Fibroblast of skin of right quadriceps (primary cell): Measurements from ENCODE around the gene NMNAT3.

ENCODE experiments used
- DNase-seq: peaks from one replicate; pipeline ENCODE4 v3.0.0-alpha.2; 2013

Gene NMNAT3

DNA sequence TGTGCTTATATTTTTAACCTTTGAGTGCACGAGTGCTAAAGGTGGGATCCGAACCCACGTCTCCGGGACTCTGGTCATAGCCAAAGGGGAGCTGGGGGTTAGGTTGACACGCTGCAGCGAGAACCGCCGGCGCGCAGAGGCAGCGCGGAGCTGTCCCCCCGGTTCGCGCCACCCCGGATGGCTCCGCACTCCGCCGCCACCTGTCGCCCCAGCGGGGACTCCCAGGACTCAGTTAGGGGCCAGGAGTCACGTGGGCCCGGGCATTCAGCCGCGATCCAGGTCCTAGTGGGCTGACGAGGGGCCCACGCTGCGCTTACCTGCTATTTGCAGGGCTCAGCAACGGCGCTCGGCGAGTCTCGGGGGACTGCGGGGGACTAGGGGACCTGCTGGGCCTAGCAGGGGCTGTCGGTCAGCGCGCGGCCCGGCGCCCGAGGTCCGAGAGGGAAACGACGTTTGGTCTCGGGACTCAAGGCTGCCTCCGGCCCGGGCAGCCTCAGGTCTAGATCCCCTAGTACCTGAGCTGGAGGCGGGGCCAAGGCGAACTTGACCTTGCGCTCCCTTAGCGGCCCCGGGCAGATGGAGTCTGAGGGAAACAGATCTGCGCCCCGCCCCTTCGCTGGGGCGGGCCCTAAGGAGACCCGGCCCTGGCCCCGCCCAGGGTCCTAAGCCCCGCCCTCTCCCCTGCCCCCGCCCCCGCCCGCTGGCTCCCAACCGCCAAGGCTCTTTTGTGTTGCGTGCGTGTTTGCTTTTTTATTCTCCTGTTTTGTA lies at the start of gene NMNAT3:
Gene NMNAT3 (minus strand): TSS at position 585 of the 768 bp plus-strand sequence. CDS start 50,248 bp downstream, outside the sequence.
- peak; percentile 47 for DNase-seq

DNA sequence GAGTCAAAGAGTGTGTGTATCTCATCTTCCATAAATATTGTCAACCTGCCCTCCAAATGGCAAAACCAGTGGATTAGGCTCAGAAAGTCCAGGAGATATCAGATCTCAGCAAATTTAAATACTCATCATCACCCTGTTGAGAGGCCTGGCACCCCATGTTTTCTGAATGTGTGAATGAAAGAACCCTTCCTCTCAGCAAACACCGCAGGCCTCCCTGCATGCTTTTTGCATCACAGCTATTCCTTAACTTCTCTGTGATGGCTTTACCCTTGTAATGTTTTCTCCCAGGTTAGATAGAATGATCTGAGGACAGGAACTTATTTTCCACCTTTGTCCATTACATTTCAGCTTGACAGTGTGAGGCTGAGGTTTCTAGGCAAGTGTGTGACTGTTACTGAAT lies 43.6 kb upstream of the NMNAT3 start:
- DNase-seq = no peak

DNA sequence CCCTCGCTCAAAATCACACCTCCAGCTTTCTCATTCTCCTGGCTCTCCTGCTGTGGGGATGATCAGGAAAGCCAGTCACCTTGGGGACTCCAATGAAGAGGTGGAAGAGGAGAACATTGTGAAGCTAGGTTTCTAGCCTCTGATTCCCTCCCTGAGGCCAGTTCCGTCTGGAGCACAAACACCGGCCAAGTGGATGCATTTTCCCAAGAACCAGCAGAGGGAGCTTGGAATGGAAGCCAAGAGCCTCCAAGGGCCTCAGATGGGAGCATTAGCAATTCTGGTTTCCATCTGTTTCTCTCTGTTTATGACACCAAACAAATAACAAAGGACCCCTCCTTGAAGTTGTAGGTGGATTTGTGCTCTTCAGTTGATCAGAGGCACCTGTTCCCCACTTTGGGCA lies 40.6 kb upstream of the NMNAT3 start:
- peak; percentile 7 for DNase-seq

DNA sequence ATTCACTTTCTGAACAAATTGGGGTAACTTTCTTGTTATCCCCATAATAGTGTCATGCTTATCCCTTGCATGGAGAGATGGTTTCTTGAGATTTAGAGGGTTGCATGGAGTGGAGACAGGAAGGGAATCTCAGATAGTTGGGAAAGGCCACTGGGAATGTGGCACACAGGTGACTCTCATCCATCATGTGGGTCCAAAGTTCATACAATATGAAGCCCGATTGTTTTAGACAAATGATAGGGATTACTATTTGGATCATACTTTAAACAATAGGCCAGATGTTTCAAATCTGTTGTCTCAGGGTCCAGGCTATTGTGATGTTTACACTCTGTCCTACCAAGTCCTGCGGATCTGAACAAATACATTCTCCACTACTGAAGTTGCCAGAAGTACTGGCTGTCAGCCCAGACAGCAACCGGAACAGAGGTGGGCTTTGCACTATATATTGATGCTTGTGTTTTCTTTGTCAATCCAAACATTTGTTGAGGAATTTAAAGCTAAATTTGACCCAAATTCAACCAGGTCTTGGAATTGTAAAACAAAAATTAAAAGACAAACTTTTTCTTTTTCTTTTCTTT lies 39.2 kb upstream of the NMNAT3 start:
- no peak for DNase-seq

DNA sequence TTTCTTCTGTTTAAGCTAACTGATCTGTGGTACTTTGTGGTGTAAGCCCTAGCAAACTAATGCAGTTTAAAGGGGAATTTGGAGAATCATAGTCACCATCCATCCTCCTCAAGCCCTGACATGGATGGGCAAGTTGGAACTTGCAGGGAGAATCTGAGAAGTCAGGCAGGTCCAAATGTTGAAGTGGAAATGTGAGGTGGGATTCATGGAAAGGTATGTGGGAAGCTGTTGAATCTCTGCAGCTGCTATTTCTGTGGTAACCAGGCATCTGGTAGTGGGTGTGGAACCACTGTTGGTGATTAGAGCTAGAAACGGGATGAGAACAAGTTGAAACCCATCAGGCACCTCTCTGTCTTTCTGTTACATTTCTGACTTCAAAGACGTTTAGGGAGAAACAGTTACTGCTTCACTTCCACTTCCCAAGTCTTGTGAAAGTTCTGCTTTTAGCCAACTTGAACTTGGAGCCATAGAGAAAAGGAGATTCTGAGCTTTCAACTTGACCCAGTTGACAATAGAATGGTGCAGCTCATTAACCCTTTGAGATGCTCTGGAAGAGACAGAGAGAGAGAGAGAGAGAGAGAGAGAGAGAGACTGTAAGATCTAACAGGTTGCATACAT lies 38.1 kb upstream of the NMNAT3 start:
- no peak for DNase-seq

DNA sequence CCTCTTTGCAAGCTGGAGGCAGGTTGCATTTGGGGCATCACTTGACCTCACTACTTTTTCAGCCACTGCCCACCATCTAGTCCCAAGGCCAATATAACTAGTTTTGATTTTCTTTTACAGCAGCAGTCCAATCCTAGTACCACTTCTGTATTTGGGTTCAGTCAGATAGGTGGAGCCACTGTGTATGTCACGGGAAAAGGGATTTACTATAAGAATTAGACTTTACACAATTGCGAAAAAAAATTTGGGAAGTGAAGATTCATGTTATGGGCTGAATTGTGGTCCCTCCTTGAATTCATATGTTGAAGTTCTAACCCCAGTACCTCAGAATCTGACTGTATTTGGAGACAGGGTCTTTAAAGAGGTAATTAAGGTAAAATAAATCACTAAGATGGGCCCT lies 37.4 kb upstream of the NMNAT3 start:
- no peak for DNase-seq

DNA sequence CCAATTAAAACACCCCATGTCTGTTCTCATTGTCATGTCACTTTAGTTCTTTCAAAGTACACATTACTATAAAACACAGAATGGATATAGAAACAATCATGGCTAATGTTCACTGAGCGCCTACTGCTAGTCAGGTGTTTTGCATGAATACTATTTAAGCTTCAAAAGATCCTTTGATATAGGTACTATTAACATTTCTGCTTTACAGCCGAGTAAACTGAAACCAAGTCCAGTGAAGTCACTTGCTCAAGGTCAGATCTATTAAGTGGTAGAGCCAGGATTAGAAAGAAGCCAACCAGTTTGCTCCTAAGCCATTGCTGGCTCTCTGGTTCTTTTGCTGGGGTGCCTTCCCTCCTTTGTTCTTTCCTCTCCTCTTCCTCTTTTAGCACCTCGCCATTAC lies 32.4 kb upstream of the NMNAT3 start:
- no peak for DNase-seq

DNA sequence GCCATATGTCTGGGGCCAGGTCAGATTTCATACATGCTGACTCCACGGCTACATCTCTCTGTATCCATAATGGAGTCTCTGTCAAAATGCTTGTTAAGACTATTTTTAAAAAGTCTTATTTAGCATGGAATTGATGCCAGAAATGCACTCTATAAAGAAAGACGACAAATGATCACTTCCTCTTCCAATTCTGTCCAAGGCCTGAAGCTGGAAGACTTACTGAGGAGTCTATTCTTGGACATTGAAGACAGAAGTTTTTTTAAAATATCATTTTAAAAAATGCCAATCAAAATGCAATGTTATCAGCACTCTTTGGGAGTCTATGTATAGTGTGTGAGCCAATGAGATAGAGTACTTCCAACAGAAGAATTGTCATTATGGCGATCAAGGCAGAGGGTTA lies 27.9 kb upstream of the NMNAT3 start:
- DNase-seq = no peak

DNA sequence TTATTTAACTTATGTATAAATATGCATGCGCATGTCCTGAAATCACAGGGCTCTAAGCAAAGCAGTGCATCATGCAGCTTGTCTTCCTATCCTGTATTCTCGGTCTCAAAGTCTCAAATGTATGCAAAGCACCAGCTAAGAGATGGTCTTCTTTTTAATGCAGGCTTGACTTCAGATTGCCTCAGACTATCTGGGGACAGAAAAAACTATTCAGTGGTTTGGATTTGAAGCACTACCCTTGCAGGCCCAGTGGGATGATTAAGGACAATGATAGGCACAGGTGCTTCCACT lies 18.5 kb upstream of the NMNAT3 start:
- no peak for DNase-seq

DNA sequence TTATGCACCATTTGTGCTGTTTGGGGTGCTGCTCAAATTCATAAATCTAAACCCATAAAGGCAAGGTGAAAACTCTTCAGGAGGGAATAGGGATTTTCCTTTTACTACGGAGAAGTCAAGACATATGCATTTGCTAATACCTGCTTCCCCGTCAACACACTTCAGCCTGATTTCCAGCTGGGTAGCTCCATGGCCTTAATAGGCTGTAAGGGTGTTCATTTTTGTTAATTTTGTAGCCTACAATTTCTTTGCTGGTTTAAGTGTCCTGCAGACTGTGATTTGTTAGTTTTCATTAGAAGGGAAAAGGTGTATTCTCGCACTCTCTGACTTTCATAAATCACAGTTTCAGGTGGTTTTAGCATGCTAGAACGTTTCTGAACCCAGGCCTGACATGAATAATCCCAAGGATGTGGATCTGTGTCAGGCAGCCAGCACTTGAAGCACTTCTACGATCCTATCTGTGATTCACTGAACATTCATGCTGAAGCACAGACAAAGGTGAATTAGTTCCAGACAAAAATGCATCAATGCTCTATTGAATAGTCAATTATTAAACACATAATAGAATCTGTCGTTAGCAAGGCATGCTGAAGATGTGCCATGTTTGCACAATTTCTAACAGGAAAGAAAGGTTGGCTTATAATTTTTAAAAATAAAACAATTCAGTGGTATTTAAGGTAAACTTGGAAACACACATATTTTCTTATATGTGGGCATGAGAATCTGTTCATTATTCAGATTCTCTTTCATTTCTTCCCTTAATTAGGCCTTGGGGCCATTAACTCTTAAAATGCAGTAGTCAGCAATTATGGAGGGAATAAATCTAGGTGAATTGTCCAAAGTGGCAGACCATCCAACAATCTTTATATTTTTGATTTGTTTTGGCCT lies 17.9 kb upstream of the NMNAT3 start:
- no peak for DNase-seq

DNA sequence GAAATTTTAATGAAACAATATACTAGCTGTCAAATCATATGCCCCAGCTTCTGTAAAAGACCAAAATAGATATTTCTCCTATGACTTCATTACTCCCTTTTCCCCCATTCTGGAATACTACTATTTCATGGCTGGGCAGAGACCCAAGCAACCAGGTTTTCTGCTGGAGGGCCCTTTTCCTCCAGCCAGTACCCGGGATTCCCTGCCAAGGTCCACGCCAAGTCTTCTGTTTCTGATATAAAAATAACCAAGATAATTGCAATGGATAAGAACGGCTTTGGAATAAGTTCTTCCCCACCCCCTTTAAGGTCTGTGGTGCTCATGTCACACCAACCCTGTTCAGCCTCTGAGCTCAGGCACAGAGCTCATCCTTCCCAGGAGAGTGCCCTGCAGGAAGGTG lies 17.2 kb upstream of the NMNAT3 start:
- no peak for DNase-seq

DNA sequence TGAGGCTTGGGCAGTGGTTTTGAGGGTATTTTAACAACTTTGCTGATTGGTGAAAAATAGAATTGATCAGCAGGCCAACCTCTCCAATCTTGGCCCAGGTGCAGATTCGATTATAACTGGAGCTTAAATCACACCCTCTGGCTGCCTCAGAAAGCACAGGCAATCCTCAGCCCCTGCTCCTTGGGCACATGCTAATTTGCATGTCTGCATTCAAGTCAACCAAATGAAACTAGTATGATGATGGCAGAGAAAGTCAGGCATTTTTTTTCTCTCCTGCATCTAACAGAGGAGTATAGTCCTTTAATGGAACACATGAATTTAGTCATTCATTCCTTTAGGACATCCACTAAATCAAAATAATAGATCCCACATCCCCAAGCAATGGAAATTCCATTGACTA lies 16.8 kb upstream of the NMNAT3 start:
- DNase-seq = no peak

DNA sequence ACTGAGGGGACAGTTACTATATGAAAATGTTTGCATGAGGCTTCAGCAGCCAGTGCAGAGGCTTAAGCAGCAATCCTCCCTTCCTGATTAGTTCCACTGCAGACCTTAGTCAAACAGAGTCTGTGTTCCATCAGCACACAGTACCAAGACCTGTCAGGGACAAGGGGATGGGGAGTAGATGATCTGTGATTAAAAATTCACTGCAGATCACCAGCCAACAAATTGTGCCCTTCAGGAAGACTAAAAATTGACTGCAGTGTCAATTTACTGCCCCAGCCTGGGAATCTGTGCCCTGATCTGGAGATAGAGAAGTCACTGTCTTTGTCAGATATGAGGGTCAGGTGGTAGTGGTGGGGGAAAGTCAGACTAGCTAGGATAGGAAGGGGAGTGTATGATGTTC lies 13.8 kb upstream of the NMNAT3 start:
- DNase-seq = no peak

DNA sequence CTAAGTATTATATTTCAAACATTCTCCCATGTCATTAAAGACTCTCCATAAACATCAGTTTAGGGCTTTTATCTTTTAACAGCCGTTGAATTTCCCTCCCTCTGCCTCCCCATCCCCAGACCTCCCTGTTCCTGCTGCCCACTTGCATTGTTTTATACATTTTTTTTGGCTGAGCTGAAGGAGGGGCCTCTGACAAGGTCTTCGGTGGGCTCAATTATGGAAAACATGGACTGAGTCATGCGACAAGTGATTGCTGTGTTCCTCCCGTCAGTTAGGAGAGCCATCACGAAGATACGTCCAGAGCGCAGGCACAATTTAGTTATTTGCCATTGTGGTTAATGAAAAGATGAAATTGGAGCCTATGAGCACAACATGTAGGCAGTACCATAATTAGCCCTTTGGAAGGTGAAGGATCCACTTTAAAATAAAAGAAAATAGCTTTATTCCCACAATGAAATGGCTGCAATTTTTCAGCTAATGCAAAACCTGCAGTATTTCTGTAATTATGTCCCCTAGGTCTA lies 12.0 kb upstream of the NMNAT3 start:
- DNase-seq = no peak

DNA sequence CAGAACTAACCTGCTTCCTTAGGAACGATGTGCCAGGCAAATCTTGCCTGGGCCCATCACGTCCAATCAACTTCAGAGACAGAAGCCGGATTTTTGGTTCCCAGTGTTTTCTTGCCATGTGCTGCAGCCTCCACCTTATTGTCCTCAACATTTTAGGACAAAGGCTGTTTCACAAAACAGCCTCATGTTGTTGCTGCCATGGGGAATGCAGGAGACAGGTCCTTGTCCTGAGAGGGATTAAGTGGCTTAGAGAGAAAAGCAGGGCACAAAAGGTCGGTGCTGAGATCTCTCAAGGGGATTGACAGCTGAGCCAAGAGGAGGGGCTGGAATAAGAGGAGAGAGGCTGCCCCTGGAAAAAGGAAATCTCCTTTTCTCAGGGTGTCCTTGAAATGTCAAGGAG lies 11.3 kb upstream of the NMNAT3 start:
- DNase-seq = no peak

DNA sequence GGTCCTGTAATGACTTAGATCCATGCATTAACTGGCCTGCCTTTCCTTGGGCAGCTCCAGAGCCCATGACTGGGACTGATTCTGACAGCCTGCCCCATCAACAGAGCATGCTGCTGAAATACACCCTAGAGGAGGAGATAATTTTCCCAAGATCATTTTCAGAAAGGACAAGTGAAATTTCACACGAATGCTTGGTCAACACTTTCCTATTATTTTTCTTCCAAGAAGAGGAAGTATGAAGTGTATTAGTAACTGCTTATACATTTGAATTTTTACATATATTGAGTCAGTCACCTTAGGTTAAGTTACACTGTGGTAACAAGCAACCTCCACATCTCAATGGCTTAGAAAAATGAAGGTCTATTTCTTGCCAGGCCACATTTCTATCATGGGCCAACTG lies 9.7 kb upstream of the NMNAT3 start:
- no peak for DNase-seq

DNA sequence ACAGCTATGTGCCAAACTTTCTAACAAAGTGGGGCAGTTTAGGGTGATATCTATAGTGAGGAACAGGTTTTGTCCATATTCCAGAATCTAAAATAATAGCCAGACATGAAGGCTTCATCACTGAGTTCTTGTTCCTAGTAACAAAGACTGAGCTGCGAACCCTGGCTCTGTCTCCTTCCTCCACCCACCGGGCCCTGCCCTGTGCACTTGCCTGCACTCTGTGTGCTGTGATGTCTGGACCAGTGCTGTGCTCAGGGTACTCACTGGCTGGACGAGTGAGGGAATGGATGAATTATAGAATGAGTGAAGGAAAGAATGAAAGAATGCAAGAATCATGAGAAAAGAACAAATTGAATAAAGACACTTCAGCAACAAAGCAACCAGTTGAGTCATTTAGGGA lies 8.9 kb upstream of the NMNAT3 start:
- no peak for DNase-seq

DNA sequence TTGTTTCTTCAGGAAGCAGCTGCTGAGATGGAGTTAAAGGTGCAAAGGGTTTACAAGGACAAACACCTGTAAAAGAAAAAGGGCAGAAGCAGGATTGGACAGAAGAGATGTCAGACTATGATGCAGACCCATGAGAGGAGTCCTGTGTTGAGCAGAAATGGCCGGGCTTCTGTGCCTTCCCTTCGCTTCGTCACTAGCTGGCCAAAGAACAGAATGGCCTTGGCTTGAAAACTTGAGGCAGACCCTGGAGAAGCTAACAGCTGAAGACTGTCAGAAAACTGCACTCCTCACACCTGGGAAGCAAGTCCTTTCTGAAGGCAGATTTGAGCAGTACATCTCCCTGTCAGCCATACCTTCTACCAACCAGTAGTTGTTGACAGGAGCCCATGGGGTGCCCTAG lies 8.4 kb upstream of the NMNAT3 start:
- DNase-seq = no peak

DNA sequence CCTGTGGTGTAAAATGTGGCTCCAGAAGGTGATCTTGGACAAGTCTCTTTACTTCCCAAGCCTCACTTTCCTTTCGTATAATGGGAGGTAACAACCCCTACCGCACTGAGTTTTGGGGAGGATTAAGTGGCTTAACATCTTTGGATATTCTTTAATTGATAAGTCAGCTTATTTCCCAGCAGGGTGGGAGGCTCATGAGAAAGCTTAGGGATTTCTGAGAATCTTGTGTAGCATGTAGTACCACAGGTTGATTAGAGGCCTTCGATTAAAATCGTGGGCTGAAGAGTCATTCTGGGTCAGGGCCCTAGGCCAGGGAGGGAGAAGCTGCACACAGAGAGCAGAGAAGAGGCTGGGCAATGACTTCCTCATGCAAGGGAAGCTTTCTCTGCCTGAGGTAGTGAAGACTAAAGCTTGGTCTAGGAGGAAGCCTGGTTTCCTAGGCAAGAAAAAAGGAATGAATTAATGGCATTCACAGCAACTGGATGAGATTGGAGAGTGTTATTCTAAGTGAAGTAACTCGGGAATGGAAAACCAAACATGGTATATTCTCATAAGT lies 1.5 kb upstream of the NMNAT3 start:
- DNase-seq = no peak

DNA sequence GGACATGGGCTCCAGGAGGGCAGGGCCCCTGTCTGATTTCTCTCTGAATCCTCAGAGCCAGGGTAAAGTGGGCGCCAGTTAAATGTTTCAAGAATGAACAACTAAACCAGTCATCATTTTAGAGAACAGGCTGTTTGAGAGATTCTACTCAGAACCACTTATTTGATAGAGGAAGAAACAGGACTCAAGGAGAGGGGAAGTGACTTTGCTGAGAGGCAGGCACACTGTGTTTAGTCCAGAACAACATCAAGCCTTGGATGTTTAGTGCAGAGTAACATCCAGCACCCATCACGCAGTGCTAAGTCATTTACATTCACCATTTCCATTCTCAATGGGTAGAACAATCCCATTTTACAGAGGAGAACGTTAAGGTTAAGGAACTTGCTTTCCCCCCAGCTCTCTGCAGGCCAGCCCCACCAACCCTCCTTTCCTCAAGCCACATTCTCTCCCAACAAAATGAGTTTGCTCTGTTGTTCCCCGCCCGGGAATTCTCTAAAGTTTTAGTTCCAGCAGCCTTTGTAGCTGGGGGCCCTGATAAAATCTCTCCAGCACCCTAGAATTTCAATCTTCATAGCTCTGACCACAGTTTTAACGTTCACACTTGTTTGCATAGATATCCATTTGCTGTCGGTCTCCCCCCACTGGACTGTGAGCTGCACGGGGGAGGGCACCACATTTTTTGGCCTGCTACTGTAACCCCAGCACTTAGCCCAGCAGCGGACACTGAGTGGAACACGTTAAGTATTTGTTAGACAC lies 962 bp downstream of the NMNAT3 start:
- no peak for DNase-seq

DNA sequence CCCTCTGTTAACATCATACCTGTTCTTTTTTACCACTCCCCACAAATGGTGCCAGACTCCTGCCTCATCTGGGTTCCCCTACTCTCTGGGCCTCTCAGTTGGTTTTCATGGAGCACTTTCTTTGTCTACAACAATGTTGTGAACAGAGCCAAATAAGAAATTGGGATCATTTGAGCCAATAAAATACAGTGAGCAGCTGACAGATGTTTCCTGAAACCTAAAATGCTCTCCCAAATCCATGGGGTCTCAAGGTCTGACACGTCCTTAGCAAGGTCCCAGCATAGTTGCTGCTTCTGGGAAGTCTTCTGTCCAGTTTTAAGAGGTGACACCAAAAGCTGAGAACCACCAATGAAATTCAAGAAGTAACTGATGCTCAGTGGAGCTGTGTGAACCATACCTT lies 1.7 kb downstream of the NMNAT3 start:
- DNase-seq = no peak

DNA sequence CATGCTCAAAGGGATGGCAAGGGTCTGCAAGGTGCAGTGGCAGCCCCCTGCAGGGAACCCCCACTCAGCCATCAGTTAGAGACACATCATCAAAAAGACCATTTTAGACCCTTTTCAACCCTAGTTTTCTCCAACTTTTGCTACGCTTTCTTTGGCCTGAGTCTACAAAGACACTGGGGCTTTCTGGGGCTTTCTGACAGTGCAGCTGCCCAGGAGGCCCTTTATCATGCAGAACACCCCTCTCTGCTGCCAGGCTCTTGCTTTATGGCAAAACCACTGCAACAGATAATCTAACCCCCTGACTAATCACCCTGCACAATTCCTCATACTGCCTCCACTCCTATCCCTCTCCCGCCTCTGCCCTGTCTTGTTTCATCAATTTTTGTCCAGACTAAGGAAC lies 2.4 kb downstream of the NMNAT3 start:
- no peak for DNase-seq
